ENCODE data around the gene CPNE4.

Gene CPNE4

DNA sequence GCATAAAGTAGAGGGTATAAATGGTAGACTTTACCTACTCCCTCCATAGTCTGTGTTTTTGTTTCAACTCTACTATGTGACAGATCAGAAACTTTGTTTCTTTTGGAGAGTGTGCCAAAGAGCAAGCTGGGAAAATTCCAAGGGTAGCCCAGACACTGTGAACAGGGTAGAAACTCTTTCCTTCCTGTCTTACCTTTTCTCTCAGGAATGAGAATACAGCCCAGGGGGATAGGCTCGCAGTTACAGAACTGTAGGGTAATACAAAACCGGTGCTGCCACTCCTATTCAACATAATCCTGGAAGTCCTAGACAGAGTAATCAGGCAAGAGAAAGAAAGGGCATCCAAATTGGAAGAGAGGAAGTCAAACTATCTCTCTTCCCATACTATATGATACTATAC lies 256.3 kb downstream of the CPNE4 start:
- H3K4me3 ChIP-seq (ENCODE audit: low read length): no peak overlapping the region
- DNase-seq (ENCODE audit: low read depth, low spot score): no peak

DNA sequence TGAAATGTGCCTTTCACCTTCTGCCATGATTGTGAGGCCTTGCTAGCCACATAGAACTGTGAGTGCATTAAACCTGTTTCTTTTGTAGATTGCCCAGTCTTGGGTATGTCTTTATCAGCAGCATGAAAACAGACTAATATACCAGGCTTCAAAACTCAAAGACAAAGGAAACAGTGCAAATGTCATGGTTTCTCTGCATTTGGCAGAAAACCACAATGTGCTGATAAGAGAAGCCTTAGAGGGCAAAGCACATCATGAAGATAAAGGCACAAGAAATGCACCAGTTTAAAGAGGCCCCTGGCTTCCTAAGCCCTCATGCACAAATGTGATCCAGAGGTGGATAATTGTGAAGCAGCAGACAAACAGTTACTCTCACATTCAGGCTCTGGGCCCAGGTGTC lies 259.2 kb downstream of the CPNE4 start:
- no peak overlapping the region for H3K4me3 ChIP-seq (ENCODE audit: low read length)
- DNase-seq (ENCODE audit: low read depth, low spot score): peak; percentile 91

DNA sequence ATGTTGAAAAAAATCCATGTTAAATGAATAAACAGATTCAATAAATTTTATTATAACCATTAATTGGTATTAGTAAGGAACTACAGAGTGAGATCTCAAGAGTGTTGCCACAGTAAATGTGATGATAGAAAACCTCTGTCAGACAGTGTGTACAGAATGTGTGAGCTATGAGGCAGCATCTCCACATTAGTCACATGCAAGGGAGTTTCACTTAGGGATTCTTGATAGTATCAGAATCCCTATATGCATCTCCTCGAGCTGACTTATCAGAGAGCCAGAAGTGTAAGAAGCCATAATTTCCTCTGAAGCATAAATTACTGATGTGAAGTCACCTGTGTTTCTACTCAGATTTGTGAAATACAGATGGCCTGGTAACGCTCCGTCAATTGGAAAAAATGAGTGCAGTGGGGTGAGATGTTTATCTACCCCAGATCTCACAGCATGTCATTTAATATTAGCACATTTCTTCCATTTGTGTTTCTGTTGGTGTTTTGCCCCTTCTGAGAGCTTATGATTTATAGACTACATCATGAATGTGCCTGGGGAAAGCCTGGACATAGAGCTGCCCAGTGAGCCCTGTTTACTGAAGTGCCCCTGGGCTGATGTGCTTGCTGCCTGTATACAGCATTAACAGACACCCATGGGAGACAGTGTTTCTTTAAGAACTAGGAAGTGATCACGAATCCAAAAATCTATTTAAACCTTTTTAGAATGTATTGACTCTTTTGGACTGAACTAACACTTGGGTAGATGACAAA lies 262.4 kb downstream of the CPNE4 start:
- H3K4me3 ChIP-seq (ENCODE audit: low read length): no peak overlapping the region
- no peak for DNase-seq (ENCODE audit: low read depth, low spot score)

DNA sequence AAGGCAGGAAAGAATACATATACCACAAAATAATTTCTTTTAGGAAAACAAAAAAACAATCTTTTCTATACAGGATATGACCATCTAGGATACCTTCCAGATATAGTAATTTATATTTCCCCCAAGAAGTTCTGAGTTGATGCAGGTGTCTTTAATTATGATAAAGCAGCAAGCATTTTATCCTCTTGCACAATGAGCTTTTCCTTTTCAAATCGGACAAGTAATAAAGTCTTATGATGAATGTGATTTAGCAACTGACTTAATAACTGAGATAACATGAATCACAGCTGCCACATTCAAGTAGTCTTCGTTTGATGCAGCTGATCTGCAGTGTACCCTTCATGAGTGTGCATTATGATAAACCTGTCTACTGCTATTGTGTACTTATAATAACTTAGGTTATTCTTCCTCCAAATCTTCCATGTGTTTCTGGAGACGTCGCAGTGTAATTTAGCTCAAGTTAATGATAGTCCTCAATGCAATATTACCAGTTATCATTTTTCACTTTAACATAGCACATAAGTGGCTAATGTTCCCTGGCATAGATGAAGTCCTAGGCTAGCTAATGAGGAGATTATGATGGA lies 271.7 kb downstream of the CPNE4 start:
- no peak for DNase-seq (ENCODE audit: low read depth, low spot score)
- H3K4me3 ChIP-seq (ENCODE audit: low read length): no peak overlapping the region

DNA sequence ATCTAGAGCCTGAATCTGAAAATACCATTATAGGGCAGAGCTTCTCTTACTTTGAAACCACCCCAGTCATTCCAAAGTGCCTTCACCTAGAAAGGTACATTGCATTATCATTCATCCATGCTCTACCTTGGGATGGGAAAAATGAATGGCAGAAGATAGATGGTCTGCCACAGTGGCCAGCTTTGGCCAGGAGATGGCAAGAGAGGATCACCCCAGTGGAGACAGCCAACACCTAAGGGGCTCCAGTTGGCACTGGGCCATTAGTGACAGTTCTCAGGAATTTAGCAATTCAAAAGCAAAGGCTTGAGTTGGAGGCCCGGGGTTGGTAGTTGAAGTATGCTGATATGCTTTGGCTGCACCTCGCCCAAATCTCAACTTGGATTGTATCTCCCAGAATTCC lies 278.4 kb downstream of the CPNE4 start:
- DNase-seq (ENCODE audit: low read depth, low spot score): no peak
- H3K4me3 ChIP-seq (ENCODE audit: low read length): no peak overlapping the region

DNA sequence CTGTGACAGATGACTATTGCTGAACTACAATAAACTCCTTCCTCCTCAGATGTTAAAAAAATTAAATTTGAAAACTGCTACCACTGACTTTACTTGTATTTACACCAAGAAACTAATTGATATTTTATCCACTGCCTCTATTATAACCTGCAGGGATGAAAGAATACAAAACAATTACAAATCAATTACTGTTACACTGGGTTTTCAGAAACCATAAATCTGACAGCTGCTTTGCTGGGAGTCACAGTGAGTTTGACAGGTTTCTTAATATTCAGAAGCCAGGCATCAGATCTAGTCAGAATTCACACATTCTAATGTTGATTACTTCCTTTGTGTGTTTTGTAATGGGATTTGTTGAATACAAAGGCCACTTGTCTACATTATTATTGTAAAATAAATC lies 279.4 kb downstream of the CPNE4 start:
- no peak for DNase-seq (ENCODE audit: low read depth, low spot score)
- H3K4me3 ChIP-seq (ENCODE audit: low read length): no peak overlapping the region

DNA sequence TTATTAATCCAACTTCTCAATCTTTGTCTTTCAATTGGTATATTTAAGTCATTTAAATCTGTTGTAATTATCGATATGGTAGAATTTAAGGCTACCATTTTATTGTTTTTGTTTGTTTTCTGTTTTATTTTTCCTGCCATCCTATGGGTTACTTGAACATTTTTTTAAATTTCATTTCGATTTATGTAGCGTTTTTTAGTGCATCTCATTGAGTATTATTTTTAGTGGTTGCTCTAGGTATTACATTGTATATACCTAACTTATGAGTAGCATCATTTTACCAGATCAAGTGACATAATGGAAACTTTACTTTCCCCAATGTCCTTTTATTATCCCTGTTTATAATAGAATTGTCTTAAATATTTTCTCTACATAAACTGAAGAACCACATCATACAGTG lies 284.6 kb downstream of the CPNE4 start:
- H3K4me3 ChIP-seq (ENCODE audit: low read length): no peak overlapping the region
- no peak for DNase-seq (ENCODE audit: low read depth, low spot score)

DNA sequence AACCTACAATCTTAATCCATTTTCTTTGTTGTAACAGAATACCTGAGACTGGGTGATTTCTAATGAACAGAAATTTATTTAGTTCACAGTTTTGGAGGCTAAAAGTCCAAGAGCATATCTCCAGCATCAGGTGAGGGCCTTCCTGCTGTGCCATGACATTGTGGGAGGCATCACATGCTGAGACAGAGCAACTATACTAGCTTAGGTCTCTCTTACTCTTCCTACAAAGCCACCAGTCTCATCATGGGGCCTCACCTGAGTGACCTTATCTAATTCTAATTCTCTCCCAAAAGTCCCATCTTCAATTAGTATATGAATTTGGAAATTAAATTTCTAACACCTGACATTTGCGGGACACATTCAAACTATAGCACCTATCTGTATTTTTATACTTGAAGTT lies 285.0 kb downstream of the CPNE4 start:
- H3K4me3 ChIP-seq (ENCODE audit: low read length): no peak overlapping the region
- no peak for DNase-seq (ENCODE audit: low read depth, low spot score)

DNA sequence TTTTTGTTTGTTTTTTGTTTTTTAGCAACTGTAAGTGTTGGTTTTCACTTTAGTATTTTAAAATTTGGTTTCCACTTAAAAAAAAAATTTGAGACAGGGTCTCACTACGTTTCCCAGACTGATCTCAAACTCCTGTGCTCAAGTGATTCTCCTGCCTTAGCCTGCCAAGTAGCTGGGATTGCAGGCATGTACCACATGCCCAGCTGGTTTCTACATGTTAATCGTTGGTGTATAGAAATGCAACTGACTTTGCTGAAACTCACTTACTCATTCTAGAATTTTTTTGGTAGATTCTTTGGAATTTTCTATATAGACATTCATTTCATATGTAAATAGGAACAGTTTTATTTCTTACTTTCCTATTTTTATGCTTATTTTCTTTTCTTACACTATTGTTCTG lies 287.3 kb downstream of the CPNE4 start:
- no peak for DNase-seq (ENCODE audit: low read depth, low spot score)
- no peak overlapping the region for H3K4me3 ChIP-seq (ENCODE audit: low read length)

DNA sequence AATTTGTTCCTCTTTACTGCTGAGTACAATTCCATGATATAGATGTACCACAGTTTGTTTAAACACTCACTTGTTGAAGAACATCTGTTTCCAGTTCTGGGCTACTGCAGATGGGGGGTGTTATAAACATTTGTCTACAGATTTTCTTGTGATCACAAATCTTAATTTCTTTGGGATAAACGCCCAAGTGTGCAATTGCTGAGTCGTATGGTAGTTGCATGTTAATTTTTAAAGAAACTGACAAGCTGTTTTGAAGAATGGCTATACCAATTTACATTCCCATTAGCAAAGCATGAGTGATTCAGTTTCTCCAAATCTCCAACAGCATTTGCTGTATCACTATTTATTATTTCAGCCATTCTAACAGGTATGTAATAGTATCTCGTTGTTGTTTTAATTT lies 290.0 kb downstream of the CPNE4 start:
- H3K4me3 ChIP-seq (ENCODE audit: low read length): no peak overlapping the region
- DNase-seq (ENCODE audit: low read depth, low spot score): no peak

DNA sequence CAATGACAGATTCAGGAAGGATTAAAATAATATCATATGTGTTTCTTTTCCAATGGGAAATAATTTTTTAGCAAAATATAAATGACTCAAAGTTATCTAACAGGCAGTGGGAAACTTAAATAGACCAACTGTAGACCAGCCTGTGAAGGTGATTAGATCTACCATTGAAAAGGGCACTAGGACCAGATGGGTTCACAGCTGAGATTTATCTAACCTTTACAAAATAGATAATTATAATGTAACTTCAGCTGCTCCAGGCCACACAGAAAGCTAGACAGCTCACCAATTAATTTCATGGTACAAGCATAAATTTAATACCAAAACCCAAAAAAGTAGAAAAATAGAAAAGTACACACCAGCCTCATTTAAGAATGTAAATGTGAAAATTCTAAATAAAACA lies 291.7 kb downstream of the CPNE4 start:
- no peak for DNase-seq (ENCODE audit: low read depth, low spot score)
- no peak overlapping the region for H3K4me3 ChIP-seq (ENCODE audit: low read length)

DNA sequence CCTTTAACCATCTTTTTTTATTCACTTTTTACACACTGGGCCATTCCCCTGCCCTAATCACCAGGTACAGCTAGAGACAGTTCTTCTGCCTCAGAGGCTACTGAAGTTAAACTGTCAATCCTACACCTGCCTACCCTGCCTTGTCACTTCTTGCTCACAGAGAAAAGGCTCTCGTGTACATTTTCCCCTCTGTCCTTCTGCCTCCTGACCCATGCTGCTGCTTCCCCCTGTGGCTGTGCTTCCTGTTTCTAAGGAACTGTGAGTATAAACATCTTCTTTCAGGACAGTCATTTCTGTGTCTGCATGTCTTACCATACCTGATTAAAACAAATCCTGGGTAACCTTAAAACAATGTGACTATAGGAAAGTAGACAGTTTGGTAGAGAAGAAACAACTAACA lies 295.6 kb downstream of the CPNE4 start:
- no peak overlapping the region for H3K4me3 ChIP-seq (ENCODE audit: low read length)
- DNase-seq (ENCODE audit: low read depth, low spot score): no peak

DNA sequence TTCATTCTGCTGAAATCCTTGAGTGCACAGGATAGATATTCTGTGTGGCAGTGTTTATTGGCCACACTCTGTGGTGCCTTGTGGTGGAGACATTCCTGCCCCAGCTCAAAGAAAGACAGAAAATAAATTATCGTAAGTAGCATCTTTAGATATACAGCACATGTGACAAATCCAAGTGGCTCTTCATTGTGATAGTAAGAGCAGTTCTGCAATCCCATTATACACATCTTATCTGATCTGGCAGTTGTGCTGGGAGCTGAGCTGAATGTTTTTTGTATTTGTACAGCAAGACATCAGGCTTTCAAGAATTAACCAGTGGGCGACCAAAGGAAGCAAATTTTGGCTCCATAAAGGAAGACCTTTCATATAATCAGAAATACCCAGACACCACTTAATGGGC lies 296.7 kb downstream of the CPNE4 start:
- H3K4me3 ChIP-seq (ENCODE audit: low read length): no peak overlapping the region
- DNase-seq (ENCODE audit: low read depth, low spot score): no peak

DNA sequence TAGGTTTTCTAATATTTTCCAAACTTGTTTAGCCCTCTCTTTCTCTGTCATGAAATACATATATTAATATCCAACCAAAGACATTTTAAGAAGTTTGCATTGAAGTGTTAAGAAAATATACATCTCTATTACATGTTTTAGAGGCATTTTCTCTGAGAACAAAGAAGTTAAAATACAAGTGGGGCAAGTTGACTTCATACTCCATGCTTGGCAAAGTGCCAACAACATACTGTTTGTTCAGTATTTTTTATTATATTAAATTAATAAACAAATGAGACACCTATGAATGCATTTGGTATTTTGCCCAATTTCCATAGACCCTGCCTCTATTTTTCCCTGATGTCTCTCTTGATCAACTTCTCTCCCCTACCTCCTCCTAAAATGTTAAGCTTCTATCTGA lies 299.3 kb downstream of the CPNE4 start:
- H3K4me3 ChIP-seq (ENCODE audit: low read length): no peak overlapping the region
- DNase-seq (ENCODE audit: low read depth, low spot score): no peak

DNA sequence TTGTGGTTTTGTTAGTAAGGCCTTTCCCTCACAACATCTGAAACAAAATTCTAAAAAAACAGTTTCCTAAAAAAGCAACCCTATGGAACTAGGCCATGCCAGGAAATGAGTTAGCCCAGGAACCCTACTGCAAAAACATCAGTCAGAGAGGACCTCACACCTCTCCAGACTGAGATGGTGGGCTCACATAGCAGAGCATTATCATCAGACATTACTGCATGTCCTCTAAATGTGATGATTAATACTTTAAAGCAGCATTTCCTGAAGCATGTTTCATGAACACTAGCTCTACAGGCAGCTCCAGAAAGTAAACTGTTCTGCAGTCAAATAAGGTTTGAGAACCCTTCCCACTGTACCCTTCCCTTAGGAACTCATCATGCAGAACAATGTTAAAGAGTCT lies 299.7 kb downstream of the CPNE4 start:
- no peak for DNase-seq (ENCODE audit: low read depth, low spot score)
- H3K4me3 ChIP-seq (ENCODE audit: low read length): no peak overlapping the region

DNA sequence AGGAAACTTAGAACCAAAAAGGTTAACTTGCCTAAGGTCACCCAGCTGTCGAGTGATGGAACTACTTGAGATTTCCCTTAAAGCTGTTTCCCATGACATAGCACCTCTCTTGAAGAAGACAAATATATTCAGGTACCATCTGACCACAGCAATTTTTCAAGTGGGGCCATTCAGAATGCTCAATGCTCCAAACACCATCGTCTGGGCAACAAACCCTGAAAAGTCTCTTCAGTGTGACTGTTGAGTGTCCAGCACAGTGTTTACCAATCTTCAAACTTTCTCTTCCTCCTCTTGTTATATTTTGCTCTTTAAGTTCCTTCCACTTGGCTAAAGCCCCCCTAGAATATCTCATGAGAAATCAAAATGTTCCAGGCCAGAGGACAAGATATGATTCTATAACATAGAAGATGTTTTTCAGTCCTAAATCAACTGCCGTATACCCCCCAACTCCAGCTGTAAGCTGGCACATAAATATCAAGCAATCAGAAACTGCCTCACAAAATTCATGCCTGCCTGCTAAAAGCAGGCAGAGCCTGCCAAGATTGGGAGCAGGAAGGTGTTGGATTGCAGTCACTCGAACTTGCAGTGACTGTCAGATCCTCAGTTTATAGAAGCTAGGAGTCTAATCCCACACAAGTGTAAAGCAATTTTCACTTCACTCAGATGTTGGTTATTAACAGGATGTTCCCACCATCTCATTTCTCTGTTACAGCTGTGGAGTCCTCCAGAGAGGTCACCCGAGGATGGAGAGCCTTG lies 301.6 kb downstream of the CPNE4 start:
- no peak for DNase-seq (ENCODE audit: low read depth, low spot score)

DNA sequence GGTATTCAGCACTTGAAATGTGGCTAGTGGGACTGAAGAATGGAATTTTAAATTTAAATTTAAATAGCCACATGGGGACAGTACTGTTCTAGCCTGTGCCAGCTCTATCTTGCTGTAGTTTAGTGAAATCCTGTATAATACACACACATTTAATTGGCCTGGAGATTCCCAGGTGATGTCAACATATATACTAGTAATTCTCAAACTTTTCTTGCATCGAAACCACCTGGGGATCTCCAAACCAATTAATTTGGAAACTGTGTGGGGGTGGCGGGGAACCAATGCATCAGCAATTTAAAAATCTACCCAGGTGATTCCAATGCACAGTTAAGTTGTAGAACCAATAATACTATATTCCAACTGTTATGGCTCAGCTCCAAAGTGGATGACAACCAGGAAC lies 303.1 kb downstream of the CPNE4 start:
- no peak overlapping the region for H3K4me3 ChIP-seq (ENCODE audit: low read length)
- no peak for DNase-seq (ENCODE audit: low read depth, low spot score)

More for the DNA sequence above, 301.6 kb downstream of the CPNE4 start:
- H3K4me3 ChIP-seq (ENCODE audit: low read length): no peak overlapping the region

DNA sequence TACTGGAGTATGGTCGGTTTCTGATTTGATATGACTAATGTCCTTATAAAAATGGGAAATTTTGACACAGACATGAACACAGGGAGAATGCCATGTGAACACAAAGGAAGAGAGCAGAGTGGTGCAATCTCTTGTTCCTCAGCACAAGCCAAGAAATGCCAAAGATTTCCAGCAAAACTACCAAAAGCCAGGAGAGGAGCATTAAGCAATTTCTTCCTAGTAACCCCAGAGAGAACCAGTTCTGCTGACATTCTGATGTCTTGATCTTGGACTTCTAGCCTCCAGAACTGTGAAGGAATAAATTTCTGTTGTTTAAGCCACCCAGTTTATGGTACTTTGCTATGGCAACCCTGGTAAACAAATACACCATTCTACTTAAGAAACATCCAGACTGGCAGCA lies 304.2 kb downstream of the CPNE4 start:
- no peak overlapping the region for H3K4me3 ChIP-seq (ENCODE audit: low read length)
- DNase-seq (ENCODE audit: low read depth, low spot score): no peak

DNA sequence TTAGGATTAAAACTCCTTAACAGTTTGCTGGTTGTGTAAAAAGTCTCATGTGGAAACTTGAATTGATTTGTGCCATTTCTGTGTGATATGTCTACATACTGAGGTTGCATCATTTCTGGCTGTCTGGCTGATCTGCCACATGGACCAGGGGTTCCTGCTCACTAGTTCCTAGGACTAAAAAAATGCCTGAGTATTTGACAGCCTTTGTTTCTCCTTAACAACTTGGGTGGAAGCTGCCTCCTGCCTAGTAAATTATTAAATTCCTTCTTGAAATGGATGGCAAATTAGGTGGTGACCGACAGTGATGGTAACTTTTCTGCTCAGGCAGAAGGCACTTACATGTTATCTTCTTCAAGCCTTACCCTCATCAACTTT lies 305.2 kb downstream of the CPNE4 start:
- no peak overlapping the region for H3K4me3 ChIP-seq (ENCODE audit: low read length)
- no peak for DNase-seq (ENCODE audit: low read depth, low spot score)

DNA sequence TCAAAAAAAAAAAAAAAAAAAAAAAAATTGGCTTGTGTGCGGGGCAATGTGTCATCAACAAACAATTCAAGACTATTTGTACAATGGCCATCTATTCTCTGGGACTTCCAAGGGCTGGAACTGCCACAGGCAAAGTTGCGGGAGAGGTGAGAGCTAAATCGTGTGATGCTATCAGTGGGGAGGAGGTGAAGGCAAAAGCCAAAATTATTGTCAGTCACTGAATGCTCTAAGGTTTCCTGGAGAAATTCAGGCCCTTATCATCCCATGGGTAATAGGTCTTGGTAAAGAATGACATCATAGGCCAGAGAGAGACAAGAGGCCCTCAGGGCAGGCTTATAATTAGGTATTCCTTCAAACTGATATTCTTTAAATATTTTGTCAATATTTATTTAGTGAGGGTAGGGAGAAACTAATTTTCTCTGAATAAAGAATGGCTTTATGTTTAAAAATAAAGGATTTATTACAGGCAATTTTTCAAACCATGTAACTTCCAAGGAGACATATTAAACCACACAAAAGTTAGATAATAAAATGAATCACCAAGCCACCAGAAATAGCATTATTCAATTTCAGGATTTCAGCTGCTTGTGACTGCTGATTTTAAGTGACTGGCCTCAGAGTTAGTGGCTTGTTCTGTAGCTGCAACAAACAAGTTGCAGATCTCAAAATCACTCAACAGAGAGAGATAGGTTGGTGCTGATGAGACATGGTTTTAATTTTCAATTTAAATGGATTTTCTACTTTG lies 305.7 kb downstream of the CPNE4 start:
- H3K4me3 ChIP-seq (ENCODE audit: low read length): no peak overlapping the region
- no peak for DNase-seq (ENCODE audit: low read depth, low spot score)

All from Jurkat, Clone E6-1 (cell line).